Thoracic aorta (tissue), 2 donors: ENCODE data around the gene LIN28B. TPM values are rescaled to one million over a fixed set of nuclear protein-coding genes. Genes with fewer than 3 reads are reported as not detected.
"Not testable (repeated sequence)": the region's sequence is repeated elsewhere in the genome, so short reads cannot be mapped to it uniquely, and the experiment has no call there.

Source experiments
- ATAC-seq: fragments of 150-250 bp; one replicate; pipeline ENCODE4 v1.8.0; 2017; ENCODE audit warnings: low read depth; ENCODE audit not compliant: insufficient number of reproducible peaks, low FRiP score
- DNase-seq: peaks from one replicate; pipeline ENCODE4 v3.0.0-alpha.2; 2020; ENCODE audit warnings: low spot score
- H3K27ac ChIP-seq, 2 donors: fragments of 200-600 bp; sonication (generic); 1 replicate in 1 of 2; 2 replicates in 1 of 2; pipeline ENCODE4 v1.5.1; 2016; ENCODE audit warnings: mild to moderate bottlenecking in 2 of 2, moderate library complexity in 2 of 2
- H3K27me3 ChIP-seq: fragments of 200-600 bp; sonication (generic); replicated peaks from 2 replicates; pipeline ENCODE4 v1.6.0; 2016; ENCODE audit warnings: mild to moderate bottlenecking; ENCODE audit not compliant: insufficient read depth
- H3K36me3 ChIP-seq: fragments of 200-600 bp; sonication (generic); one replicate; pipeline ENCODE4 v1.5.1; 2016
- H3K4me1 ChIP-seq, 2 donors: fragments of 200-600 bp; sonication (generic); 1 replicate in 1 of 2; 2 replicates in 1 of 2; pipeline versions ENCODE4 v1.5.1 to v1.6.0; 2016; ENCODE audit warnings: low read depth in 2 of 2, mild to moderate bottlenecking in 1 of 2; ENCODE audit not compliant: control insufficient read depth in 1 of 2
- H3K4me3 ChIP-seq: fragments of 200-600 bp; sonication (generic); 2 replicates; pipeline ENCODE4 v1.5.1; 2016; ENCODE audit warnings: mild to moderate bottlenecking
- H3K9me3 ChIP-seq: fragments of 200-600 bp; sonication (generic); 2 replicates; pipeline ENCODE4 v1.5.1; 2016
- total RNA-seq, 2 donors: library from RNA; depleted of rRNA; stranded (reverse); fragments of >200 nt; gene quantifications; one replicate each; pipeline versions ENCODE4 v1.1.0 to v1.2.3, GENCODE V29; 2016
- TF ChIP-seq, protein P1 (sequence below): fragments of 200-600 bp; sonication (generic); IDR thresholded peaks from one replicate; pipeline ENCODE4 v1.5.1; 2019; ENCODE audit warnings: antibody characterized with exemption

The LIN28B gene
- total RNA-seq, 2 donors from 2014 or later = not detected

DNA sequence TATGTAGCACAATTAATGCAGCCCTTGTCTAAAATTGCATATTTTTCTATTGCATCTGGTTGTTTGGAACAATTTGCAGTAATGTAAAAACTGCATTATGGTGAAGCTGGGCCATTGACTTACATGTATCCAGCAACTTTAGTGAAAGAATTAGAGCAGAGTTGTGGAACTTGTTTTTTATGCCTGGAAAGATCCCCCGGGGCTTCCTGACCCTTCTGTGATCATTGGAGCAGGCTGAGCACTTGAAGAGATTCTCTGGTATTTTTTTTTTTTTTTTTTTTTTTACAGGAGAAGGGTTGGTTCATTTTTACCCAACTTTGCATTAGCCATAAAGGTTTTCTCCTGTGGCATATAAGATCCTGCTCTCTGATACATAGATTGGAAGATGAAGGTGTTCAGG, 45.0 kb downstream of the LIN28B start:
- TF ChIP-seq, protein P1, sequence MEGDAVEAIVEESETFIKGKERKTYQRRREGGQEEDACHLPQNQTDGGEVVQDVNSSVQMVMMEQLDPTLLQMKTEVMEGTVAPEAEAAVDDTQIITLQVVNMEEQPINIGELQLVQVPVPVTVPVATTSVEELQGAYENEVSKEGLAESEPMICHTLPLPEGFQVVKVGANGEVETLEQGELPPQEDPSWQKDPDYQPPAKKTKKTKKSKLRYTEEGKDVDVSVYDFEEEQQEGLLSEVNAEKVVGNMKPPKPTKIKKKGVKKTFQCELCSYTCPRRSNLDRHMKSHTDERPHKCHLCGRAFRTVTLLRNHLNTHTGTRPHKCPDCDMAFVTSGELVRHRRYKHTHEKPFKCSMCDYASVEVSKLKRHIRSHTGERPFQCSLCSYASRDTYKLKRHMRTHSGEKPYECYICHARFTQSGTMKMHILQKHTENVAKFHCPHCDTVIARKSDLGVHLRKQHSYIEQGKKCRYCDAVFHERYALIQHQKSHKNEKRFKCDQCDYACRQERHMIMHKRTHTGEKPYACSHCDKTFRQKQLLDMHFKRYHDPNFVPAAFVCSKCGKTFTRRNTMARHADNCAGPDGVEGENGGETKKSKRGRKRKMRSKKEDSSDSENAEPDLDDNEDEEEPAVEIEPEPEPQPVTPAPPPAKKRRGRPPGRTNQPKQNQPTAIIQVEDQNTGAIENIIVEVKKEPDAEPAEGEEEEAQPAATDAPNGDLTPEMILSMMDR = no peak
- no peaks in the 10 kb centered on the region for H3K9me3 ChIP-seq
- H3K27me3 ChIP-seq = no peaks in the 10 kb centered on the region
- ATAC-seq (no peak), DNase-seq (no peak)
- no peaks in the 10 kb centered on the region for H3K36me3 ChIP-seq
- H3K27ac ChIP-seq = no peak overlapping the region
- H3K4me3 ChIP-seq = no peak overlapping the region
- H3K4me1 ChIP-seq = no peaks in the 10 kb centered on the region

- DNase-seq (no peak), ATAC-seq (no peak)
- Histone ChIP-seq H3K4me1 (no peaks in the 10 kb centered on the region), H3K4me3 (no peak overlapping the region), H3K27me3 (no peaks in the 10 kb centered on the region), H3K27ac (no peak overlapping the region), H3K36me3 (no peaks in the 10 kb centered on the region), H3K9me3 (no peaks in the 10 kb centered on the region)
- TF ChIP-seq, protein P1 = no peak
Observed at GRCh38 chr6:105005451-105005850, 48.5 kb downstream of the LIN28B start.

DNA sequence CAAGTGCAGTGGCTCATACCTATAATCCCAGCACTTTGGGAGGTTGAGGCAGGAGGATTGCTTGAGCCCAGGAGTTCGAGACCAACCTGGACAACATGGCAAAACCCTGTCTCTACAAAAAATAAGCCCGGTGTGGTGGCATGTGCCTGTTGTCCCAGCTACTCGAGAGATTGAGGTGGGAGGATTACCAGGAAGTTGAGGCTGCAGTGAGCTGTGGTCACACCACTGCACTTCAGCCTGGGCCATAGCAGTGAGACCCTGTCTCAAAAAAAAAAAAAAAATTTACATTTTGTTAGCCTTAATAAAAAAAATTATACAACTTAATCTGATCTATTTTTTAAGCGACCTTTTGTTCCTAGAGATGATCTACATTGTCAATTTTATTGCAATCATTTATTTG, 56.6 kb downstream of the LIN28B start:
- not testable (repeated sequence) for H3K4me1 ChIP-seq, DNase-seq, H3K36me3 ChIP-seq, ATAC-seq, H3K27me3 ChIP-seq, H3K27ac ChIP-seq, H3K4me3 ChIP-seq, H3K9me3 ChIP-seq

GRCh38 chr6:105014448-105014847, 57.5 kb downstream of the LIN28B start:
- no peak for DNase-seq
- Histone ChIP-seq H3K27me3 (no peaks in the 10 kb centered on the region), H3K4me1 (no peaks in the 10 kb centered on the region), H3K36me3 (no peaks in the 10 kb centered on the region), H3K4me3 (no peak overlapping the region), H3K9me3 (no peaks in the 10 kb centered on the region), H3K27ac (no peak overlapping the region)
- no peak for ATAC-seq
- TF ChIP-seq, protein P1 = no peak

GRCh38 chr6:105014954-105015353, 58.0 kb downstream of the LIN28B start:
- no peak overlapping the region for H3K27ac ChIP-seq
- H3K4me1 ChIP-seq = no peaks in the 10 kb centered on the region
- TF ChIP-seq, protein P1 = no peak
- H3K27me3 ChIP-seq = no peaks in the 10 kb centered on the region
- H3K4me3 ChIP-seq = no peak overlapping the region
- no peaks in the 10 kb centered on the region for H3K9me3 ChIP-seq
- H3K36me3 ChIP-seq = no peaks in the 10 kb centered on the region
- ATAC-seq (no peak), DNase-seq (no peak)

GRCh38 chr6:105015482-105015881, 58.6 kb downstream of the LIN28B start:
- Histone ChIP-seq H3K27ac (no peak overlapping the region), H3K4me1 (no peaks in the 10 kb centered on the region), H3K27me3 (no peaks in the 10 kb centered on the region), H3K9me3 (no peaks in the 10 kb centered on the region), H3K4me3 (no peak overlapping the region), H3K36me3 (no peaks in the 10 kb centered on the region)
- no peak for DNase-seq
- TF ChIP-seq, protein P1 = no peak
- ATAC-seq = no peak
